ENCODE measurements around the gene STK11IP. TPM values are rescaled to one million over a fixed set of nuclear protein-coding genes. Genes with fewer than 3 reads are reported as not detected.

STK11IP gene
- polyA plus RNA-seq, 1 donor from 2014 or later, result 54.9 TPM

DNA sequence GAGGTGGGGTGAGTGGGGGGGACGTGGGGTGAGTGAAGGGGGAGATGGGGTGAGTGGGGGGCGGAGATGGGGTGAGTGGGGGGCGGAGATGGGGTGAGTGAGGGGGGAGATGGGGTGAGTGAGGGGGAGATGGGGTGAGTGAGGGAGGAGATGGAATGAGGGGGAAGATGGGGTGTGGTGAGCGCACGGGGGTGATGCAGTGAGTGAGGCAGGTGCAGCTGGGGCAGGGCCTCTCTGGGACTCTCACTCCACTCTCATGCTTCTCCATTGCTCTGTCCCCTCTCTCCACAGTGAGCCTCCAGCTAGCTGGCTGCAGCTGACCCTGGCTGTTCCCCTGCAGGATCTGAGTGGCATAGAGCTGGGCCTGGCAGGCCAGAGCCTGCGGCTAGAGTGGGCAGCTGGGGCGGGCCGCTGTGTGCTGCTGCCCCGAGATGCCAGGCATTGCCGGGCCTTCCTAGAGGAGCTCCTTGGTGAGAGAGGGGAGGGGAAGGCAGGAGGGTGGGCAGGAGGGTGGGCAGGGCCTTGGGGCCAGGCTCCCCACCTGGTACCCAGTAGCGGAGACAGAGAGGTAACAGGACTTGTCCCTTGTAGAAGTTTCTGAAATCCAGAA is 15.9 kb downstream of the STK11IP start:
- Histone ChIP-seq H3K4me3 (ENCODE audit: low read length) (no peak overlapping the region), H3K4me2 (ENCODE audit: low read length) (no peak overlapping the region), H3K9me3 (ENCODE audit: low read length) (no peaks in the 10 kb centered on the region), H3K9me2 (ENCODE audit: insufficient read depth, low read length) (no peaks in the 10 kb centered on the region), H3K36me3 (ENCODE audit: insufficient read depth, low read length) (no peaks in the 10 kb centered on the region), H3K27me3 (ENCODE audit: insufficient read depth, low read depth, low read length) (no peaks in the 10 kb centered on the region), H2AFZ (ENCODE audit: low read depth, low read length) (no peak overlapping the region), H3K9ac (ENCODE audit: low read length) (no peak overlapping the region), H3K27ac (ENCODE audit: low read length) (no peak overlapping the region), H3K79me2 (replicated peaks; ENCODE audit: insufficient read depth, low read length) (no peaks in the 10 kb centered on the region), H3F3A (ENCODE audit: insufficient read depth, low read length, poor library complexity, severe bottlenecking) (no peaks in the 10 kb centered on the region), H4K20me1 (ENCODE audit: insufficient read depth) (no peaks in the 10 kb centered on the region)
- TF ChIP-seq MXI1 (conservative IDR thresholded peaks at IDR 0.05; ENCODE audit: poor library complexity, severe bottlenecking) (no peak), EP300 (conservative IDR thresholded peaks at IDR 0.05; ENCODE audit: poor library complexity, severe bottlenecking) (no peak), SMC3 (conservative IDR thresholded peaks at IDR 0.05; ENCODE audit: poor library complexity) (no peak), RAD21 (conservative IDR thresholded peaks at IDR 0.05) (no peak), CTCF (IDR thresholded peaks at IDR 0.05; ENCODE audit: poor library complexity, severe bottlenecking) (no peak), TAF1 (IDR thresholded peaks at IDR 0.05; ENCODE audit: low read depth) (no peak)

GRCh38 chr2:219614076-219614860 is 16.6 kb downstream of the STK11IP start:
- no peak overlapping the region for H3K27ac ChIP-seq (ENCODE audit: low read length)
- H3K9ac ChIP-seq (ENCODE audit: low read length), result no peak overlapping the region
- no peak overlapping the region for H2AFZ ChIP-seq (ENCODE audit: low read depth, low read length)
- H3K9me2 ChIP-seq (ENCODE audit: insufficient read depth, low read length), result no peaks in the 10 kb centered on the region
- H3K36me3 ChIP-seq (ENCODE audit: insufficient read depth, low read length), result no peaks in the 10 kb centered on the region
- no peak overlapping the region for H3K4me2 ChIP-seq (ENCODE audit: low read length)
- no peak for TF ChIP-seq TAF1 (IDR thresholded peaks at IDR 0.05; ENCODE audit: low read depth)
- TF ChIP-seq REST (IDR thresholded peaks at IDR 0.05; ENCODE audit: borderline replicate concordance), result no peak
- no peak for TF ChIP-seq MXI1 (conservative IDR thresholded peaks at IDR 0.05; ENCODE audit: poor library complexity, severe bottlenecking)
- TF ChIP-seq EZH2 (IDR thresholded peaks at IDR 0.05; ENCODE audit: borderline replicate concordance, insufficient read depth, low read length, poor library complexity, severe bottlenecking), result no peak
- no peak for TF ChIP-seq EP300 (conservative IDR thresholded peaks at IDR 0.05; ENCODE audit: poor library complexity, severe bottlenecking)
- no peak for TF ChIP-seq CTCF (IDR thresholded peaks at IDR 0.05; ENCODE audit: poor library complexity, severe bottlenecking)
- TF ChIP-seq RAD21 (conservative IDR thresholded peaks at IDR 0.05), result no peak
- TF ChIP-seq SMC3 (conservative IDR thresholded peaks at IDR 0.05; ENCODE audit: poor library complexity), result no peak
- no peak for TF ChIP-seq POLR2AphosphoS5 (IDR thresholded peaks at IDR 0.05)
- H4K20me1 ChIP-seq (ENCODE audit: insufficient read depth), result no peaks in the 10 kb centered on the region
- H3K27me3 ChIP-seq (ENCODE audit: insufficient read depth, low read depth, low read length), result no peaks in the 10 kb centered on the region
- no peaks in the 10 kb centered on the region for H3F3A ChIP-seq (ENCODE audit: insufficient read depth, low read length, poor library complexity, severe bottlenecking)
- H3K4me3 ChIP-seq (ENCODE audit: low read length), result no peak overlapping the region
- H3K9me3 ChIP-seq (ENCODE audit: low read length), result no peaks in the 10 kb centered on the region
- no peaks in the 10 kb centered on the region for H3K79me2 ChIP-seq (replicated peaks; ENCODE audit: insufficient read depth, low read length)
